H1 (cell line): ENCODE results near the gene NPM1. TPM values are rescaled to one million over a fixed set of nuclear protein-coding genes. Genes with fewer than 3 reads are reported as not detected.

ENCODE experiments used
- ATF3 ChIP-seq: IDR thresholded peaks from 2 replicates; pipeline ENCODE4 v1.6.1; 2011; ENCODE audit warnings: low read depth, mild to moderate bottlenecking, low read length; ENCODE audit not compliant: insufficient read depth
- BCL11A ChIP-seq, 2 experiments: IDR thresholded peaks; one replicate each; pipeline ENCODE4 v1.6.1; 2011; ENCODE audit warnings: low read depth in 2 of 2, low read length in 2 of 2, mild to moderate bottlenecking in 2 of 2
- CBX5 ChIP-seq: fragments of 300-800, 300-1000 bp; sonication (generic); IDR thresholded peaks from 2 replicates; pipeline ENCODE4 v1.7.1; 2016; ENCODE audit warnings: antibody characterized with exemption, low read length, low read depth
- CEBPB ChIP-seq: IDR thresholded peaks from 2 replicates; pipeline ENCODE4 v1.6.1; 2012; ENCODE audit warnings: low read depth, low read length
- CHD1 ChIP-seq: IDR thresholded peaks from 2 replicates; pipeline ENCODE4 v1.6.1; 2012; ENCODE audit warnings: low read depth, low read length, improper control_type of control experiment
- CHD2 ChIP-seq: IDR thresholded peaks from 2 replicates; pipeline ENCODE4 v1.6.1; 2012; ENCODE audit warnings: low read length, improper control_type of control experiment
- CREB1 ChIP-seq: IDR thresholded peaks from 2 replicates; pipeline ENCODE4 v1.6.1; 2012; ENCODE audit warnings: inconsistent platforms
- CTBP2 ChIP-seq: IDR thresholded peaks from 2 replicates; pipeline ENCODE4 v1.7.0; 2011; ENCODE audit warnings: borderline replicate concordance, mild to moderate bottlenecking, moderate library complexity, mixed read lengths, low read length; ENCODE audit not compliant: insufficient read depth, insufficient read length
- EGR1 ChIP-seq: IDR thresholded peaks from 2 replicates; pipeline ENCODE4 v1.6.1; 2011; ENCODE audit warnings: low read depth, low read length, borderline replicate concordance
- EP300 ChIP-seq, 2 experiments: IDR thresholded peaks; 1 replicate in 1 of 2; 2 replicates in 1 of 2; pipeline ENCODE4 v1.6.1; 2011 to 2012; ENCODE audit warnings: low read depth in 2 of 2, low read length in 2 of 2, mild to moderate bottlenecking in 2 of 2, borderline replicate concordance in 1 of 2, inconsistent platforms in 1 of 2, moderate library complexity in 1 of 2
- EZH2 ChIP-seq: fragments of 200-600 bp; sonication (generic); IDR thresholded peaks from 2 replicates; pipeline ENCODE4 v1.7.1; 2012; ENCODE audit warnings: low read depth, mild to moderate bottlenecking, moderate library complexity, low read length, inconsistent platforms; ENCODE audit not compliant: severe bottlenecking
- FOSL1 ChIP-seq: IDR thresholded peaks from 2 replicates; pipeline ENCODE4 v1.6.1; 2011; ENCODE audit warnings: mild to moderate bottlenecking, low read depth, low read length, moderate library complexity; ENCODE audit not compliant: insufficient read depth
- GABPA ChIP-seq: IDR thresholded peaks from 2 replicates; pipeline ENCODE4 v1.6.1; 2011; ENCODE audit warnings: mild to moderate bottlenecking, low read length, moderate library complexity, borderline replicate concordance; ENCODE audit not compliant: insufficient read depth
- KDM5A ChIP-seq: fragments of 200-600 bp; IDR thresholded peaks from 2 replicates; pipeline ENCODE4 v1.7.1; 2012; ENCODE audit warnings: mild to moderate bottlenecking, low read length, inconsistent platforms, mixed read lengths
- MAFK ChIP-seq: IDR thresholded peaks from 2 replicates; pipeline ENCODE4 v1.6.1; 2012; ENCODE audit warnings: low read depth, mild to moderate bottlenecking, improper control_type of control experiment, low read length
- NRF1 ChIP-seq: IDR thresholded peaks from 2 replicates; pipeline ENCODE4 v1.6.1; 2011; ENCODE audit warnings: mild to moderate bottlenecking, low read depth, low read length, improper control_type of control experiment
- POLR2A ChIP-seq, 2 experiments: IDR thresholded peaks; 1 replicate in 1 of 2; 2 replicates in 1 of 2; pipeline ENCODE4 v1.6.1; 2011; ENCODE audit warnings: low read depth in 2 of 2, low read length in 2 of 2, mild to moderate bottlenecking in 2 of 2; ENCODE audit errors: control extremely low read depth in 1 of 2
- POLR2AphosphoS5 ChIP-seq: IDR thresholded peaks from 2 replicates; pipeline ENCODE4 v1.6.1; 2011; ENCODE audit warnings: low read depth, low read length
- RBBP5 ChIP-seq: IDR thresholded peaks from 2 replicates; pipeline ENCODE4 v1.7.1; 2012; ENCODE audit warnings: low read depth, mild to moderate bottlenecking, inconsistent platforms, low read length, moderate library complexity, borderline replicate concordance
- RNF2 ChIP-seq: fragments of 200-900, 300-1000 bp; sonication (generic); IDR thresholded peaks from 2 replicates; pipeline ENCODE4 v1.7.1; 2016; ENCODE audit warnings: borderline replicate concordance, low read depth, mild to moderate bottlenecking, antibody characterized with exemption, low read length; ENCODE audit not compliant: poor library complexity, severe bottlenecking; ENCODE audit errors: missing control alignments
- RXRA ChIP-seq: IDR thresholded peaks from 2 replicates; pipeline ENCODE4 v1.6.1; 2011; ENCODE audit warnings: low read depth, mild to moderate bottlenecking, low read length, moderate library complexity; ENCODE audit not compliant: insufficient read depth
- SIX5 ChIP-seq: IDR thresholded peaks from 2 replicates; pipeline ENCODE4 v1.6.1; 2011; ENCODE audit warnings: mild to moderate bottlenecking, low read depth, low read length
- TAF1 ChIP-seq: IDR thresholded peaks from 2 replicates; pipeline ENCODE4 v1.6.1; 2011; ENCODE audit warnings: mild to moderate bottlenecking, low read depth, low read length
- TBP ChIP-seq: IDR thresholded peaks from 2 replicates; pipeline ENCODE4 v1.6.1; 2011; ENCODE audit warnings: low read depth, low read length, improper control_type of control experiment
- TEAD4 ChIP-seq: IDR thresholded peaks from 2 replicates; pipeline ENCODE4 v1.6.1; 2012; ENCODE audit warnings: low read depth, low read length, inconsistent platforms, mixed read lengths
- polyA plus RNA-seq, 7 experiments: library from polyadenylated mRNA; depleted of rRNA in 3 of 7; stranded (reverse) in 5 of 7; unstranded in 2 of 7; fragments of >200 nt in 5 of 7; fragments of 200-250 nt in 2 of 7; gene quantifications; 1 replicate in 5 of 7; 2 replicates in 1 of 7; 4 replicates in 1 of 7; pipeline versions ENCODE4 v1.2.1 to v1.2.3, GENCODE V29; 2011 to 2013; ENCODE audit warnings: missing spikeins in 2 of 7, mixed read lengths in 2 of 7
- total RNA-seq: library from RNA; stranded (reverse); fragmentation: NEBNext Ultra II Directional; extraction: Animal tissue kit (Norgen Biotek cat#: 25700); gene quantifications from 2 replicates; pipeline ENCODE4 v1.2.1, GENCODE V29; 2021

The NPM1 gene
- total and polyA plus RNA-seq, 2 of the 8 experiments (the other 6 are each of a cell fraction or from before 2014, with no cell fraction given) = 2,182 to 4,042 TPM

- TF ChIP-seq EP300 (IDR thresholded peaks at IDR 0.05; ENCODE audit: borderline replicate concordance in 1 of 2, low read depth in 2 of 2, low read length in 2 of 2) (peak in 1 of 2 experiments; percentile 30; a peak in 1 of 3 replicates), TEAD4 (no peak; the same call in 1 of the 2 replicates), NRF1 (peak; percentile 77), CBX5 (no peak), CHD1 (no peak; the same call in 1 of the 2 replicates), CTBP2 (no peak), RNF2 (no peak), TBP (peak; percentile 97), POLR2A (IDR thresholded peaks at IDR 0.05; ENCODE audit: control extremely low read depth in 1 of 2, low read depth in 2 of 2, low read length in 2 of 2) (peak; percentile 97 to 98), FOSL1 (0 out of 2 replicates have a peak, but pooled peaks have one; percentile 13), BCL11A (IDR thresholded peaks at IDR 0.05; ENCODE audit: low read depth in 2 of 2, low read length in 2 of 2) (no peak), RBBP5 (peak; percentile 72; the same call in 1 of the 2 replicates), RXRA (no peak), TAF1 (peak; percentile 98), EGR1 (peak; percentile 38; the same call in 1 of the 2 replicates), SIX5 (no peak), EZH2 (no peak), CREB1 (peak; percentile 46), MAFK (no peak), CEBPB (no peak), KDM5A (peak; percentile 72), POLR2AphosphoS5 (peak; percentile 92), GABPA (no peak), ATF3 (no peak), CHD2 (peak; percentile 93)
Measured at GRCh38 chr5:171387345-171387969, at the start of gene NPM1 (continued).
